T-helper 2 cell (primary cell): ENCODE measurements around the gene IKBKG.
"Not testable (repeated sequence)": the region's sequence is repeated elsewhere in the genome, so short reads cannot be mapped to it uniquely, and the experiment has no call there.

ENCODE experiments used
- DNase-seq, 5 experiments: peaks; one replicate each; pipeline versions ENCODE4 v3.0.0 to v3.0.0-alpha.2; 2012 to 2022
- total RNA-seq, 2 donors: gene quantifications; one replicate each; lab custom pipeline; 2026; lab: John Stamatoyannopoulos, UW

Gene IKBKG, protein sequence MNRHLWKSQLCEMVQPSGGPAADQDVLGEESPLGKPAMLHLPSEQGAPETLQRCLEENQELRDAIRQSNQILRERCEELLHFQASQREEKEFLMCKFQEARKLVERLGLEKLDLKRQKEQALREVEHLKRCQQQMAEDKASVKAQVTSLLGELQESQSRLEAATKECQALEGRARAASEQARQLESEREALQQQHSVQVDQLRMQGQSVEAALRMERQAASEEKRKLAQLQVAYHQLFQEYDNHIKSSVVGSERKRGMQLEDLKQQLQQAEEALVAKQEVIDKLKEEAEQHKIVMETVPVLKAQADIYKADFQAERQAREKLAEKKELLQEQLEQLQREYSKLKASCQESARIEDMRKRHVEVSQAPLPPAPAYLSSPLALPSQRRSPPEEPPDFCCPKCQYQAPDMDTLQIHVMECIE
- total RNA-seq, result 9.0 to 11.9 reads per million in 2 donors

DNA sequence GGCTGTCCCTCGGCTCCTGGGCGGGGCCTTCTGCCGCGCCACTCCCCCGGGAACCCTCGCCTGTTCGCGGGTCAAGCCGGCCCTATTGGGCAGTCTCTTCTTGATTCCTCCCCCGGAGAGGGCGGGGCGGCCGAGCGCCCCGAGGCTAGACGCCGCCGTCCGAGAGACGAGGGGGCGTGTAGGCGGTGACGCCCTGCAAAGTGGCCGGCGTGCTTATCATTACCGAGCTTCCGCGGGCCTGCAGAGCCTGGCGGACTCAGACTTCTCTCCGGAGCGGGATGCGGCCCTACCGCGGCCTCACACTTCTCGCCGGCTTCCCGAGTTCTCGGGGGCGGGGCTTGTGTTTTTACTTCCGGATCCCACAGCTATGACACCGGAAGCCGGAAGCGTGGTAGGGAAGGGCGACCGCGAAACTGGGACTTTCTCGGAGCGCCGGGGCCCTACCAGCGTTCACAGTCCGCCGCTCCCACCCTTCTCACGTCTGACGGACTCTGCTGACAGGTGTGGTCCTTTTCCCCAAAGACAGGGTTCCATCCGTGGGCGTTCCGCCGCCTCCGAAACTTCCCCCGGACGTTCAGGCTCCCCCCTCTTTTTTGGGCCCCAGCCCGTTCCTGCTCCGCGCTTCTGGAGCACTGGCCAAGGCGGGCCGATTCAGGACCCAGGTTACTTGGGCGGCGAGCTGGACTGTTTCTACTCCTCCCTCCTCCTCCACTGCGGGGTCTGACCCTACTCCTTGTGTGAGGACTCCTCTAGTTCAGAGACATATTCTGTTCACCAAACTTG, at the start of gene IKBKG:
Gene IKBKG, plus strand, starts transcription at position 376 of the 783 bp plus-strand sequence. CDS start 4,383 bp downstream, outside the sequence.
- DNase-seq, result peak; percentile 72 to 92 (median 82)

DNA sequence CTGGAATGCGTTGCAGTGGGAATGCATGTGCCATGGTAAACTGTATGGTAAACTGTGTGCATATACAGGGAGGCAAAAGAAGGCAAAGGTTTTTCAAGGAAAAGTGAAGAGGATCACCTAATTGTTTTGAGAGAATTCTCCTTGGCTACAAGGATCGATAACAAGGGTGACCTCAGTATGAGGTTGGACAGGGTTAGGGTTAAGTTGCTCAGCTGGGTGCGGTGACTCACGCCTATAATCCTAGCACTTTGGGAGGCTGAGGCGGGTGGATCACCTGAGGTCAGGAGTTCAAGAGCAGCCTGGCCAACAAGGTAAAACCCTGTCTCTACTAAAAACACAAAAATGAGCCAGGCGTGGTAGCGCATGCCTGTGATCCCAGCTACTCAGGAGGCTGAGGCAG, 46.0 kb upstream of the IKBKG start:
- DNase-seq, result not testable (repeated sequence)

DNA sequence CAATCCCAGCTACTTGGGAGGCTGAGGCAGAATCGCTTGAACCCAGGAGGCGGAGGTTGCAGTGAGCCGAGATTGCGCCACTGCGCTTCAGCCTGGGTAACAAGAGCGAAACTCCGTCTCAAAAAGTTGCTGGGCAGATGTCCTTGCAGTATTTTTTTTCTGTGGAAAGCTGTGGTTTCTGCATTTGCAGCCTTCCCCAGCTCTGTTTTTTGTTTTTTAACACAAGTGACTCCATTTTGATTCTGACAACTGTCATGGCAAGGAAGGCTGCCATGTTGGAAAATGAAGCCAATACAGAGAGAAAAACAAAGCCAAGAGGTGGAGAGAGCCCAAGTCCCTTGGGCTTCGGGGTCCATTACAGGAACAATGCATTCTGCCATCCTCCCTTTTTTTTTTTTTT, 45.3 kb upstream of the IKBKG start:
- no peak for DNase-seq

DNA sequence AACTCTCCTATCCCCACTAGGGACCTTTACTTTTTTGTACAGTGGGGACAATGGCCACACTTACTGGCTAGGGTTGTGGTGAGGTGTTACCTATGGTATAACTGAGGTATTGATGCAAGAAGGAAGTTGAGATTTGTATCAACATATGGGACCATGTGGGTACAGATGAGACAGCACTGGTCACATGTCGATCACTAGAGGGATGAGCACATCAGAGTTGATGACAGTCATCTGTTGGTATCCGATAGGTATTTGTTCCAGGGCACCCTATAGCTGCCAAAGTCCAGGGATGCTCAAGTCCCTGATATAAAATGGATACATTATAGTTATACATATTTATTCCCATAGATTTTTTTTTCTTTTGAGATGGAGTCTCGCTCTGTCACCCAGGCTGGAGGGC, 44.4 kb upstream of the IKBKG start:
- no peak for DNase-seq

DNA sequence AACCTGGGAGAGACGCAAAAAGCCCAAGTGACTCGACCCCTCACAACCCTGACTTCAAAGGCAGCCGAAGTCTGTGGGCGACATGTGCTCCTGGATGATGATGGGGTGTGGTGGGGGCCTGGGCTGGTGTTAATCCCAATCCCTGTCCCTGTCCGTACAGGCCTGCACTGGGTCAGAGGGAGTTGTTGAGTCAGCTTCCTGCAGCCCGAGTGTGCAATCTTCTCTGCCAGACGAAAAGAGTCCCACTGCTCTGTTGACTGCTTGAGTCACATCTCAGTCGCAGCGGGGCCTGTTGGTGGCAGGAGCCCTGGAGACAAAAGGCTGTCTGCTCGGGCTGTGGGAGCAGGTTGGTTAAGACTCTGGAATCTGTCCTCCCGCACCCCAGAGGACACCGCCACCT, 41.7 kb upstream of the IKBKG start:
- no peak for DNase-seq

DNA sequence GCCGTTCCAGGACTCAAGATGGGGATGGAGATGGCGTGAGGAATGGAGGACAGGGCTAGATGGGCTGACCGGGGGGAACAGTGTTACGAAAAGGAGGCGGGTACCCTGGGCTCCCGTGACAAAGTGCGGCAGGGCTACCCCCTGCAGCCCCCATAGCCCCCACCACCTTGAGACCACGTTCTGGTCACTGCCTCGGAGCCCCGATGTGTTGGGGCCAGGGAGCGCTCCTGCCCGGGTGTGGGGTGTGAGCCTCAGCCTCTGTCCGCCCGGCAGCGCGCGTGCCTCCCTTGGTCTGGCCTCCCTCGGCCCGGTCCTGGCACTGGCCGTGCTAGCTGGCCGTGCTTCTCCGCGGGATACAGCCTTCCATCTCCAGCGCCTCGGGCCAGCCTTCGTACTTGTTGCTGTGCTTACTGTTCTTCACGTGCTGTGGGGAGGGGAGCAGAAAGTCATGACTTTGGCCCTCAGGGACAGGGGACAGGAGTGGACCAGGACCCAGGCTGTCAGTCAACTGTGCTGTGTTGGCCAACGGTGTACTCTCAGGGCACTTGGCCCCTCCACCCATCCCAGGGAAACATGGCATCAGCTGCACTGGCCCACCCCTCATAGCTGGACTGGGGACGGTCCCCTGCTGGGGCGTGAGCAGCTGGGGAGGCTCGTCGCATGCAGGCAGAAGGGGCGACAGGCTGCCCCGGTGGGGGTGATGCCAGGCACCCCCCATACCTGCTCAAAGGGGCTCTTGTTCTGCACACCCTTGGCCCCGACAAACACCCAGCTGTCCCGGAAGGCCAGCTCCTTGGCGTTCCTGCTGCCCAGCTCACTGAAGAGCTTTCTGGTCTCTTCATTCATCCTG, 40.7 kb upstream of the IKBKG start:
- no peak for DNase-seq

DNA sequence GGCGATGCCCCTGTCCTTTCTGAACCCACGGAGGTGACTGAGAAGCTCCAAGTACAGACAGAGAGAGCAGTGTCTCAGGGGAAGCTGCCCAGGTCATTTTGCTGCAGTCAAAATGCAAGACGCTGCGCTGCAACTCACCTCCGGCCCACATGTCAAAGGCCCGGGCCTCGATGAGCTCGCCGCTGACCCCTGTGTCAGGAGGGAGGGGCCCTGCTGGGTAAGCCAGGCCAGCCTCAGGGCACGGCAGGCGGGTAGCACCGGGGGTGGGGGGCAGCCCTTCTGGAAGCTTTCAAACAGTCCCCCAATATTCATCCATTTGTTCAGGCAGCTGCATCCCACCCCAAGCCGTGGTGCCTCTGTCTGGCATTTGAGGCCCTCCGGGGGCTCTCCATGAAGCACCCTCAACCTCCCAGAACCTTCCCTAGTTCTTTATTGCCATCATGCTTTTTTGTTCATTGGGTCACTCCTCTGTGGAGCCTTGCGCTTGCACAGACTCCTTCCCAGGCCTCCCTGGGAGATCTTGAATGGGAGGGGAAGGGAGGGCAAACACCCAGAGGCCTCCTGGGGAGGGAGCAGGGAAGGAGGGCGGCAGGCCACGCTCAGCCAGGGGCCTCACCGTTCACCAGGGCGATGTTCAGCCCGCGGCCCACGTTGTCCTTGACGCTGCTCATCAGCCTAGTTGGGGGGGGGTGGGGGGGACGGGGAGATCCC, 39.6 kb upstream of the IKBKG start:
- no peak for DNase-seq

DNA sequence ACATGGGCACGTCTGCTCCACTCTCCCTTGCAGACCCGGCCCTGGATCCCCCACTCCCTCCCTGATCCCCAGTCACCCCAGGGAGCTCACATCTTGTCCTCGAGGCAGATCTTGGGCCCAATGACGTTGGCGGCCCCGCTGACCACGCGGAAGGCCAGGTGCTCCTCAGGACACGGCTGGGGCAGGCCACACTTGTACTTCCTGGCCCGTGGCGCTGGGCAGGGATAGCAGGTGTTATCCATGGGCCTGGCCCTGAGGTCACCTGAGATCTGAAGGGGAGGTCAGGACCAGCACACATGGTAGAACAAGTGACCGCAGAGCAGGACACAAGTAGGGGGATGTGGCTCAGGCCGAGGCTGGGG, 39.1 kb upstream of the IKBKG start:
- no peak for DNase-seq

DNA sequence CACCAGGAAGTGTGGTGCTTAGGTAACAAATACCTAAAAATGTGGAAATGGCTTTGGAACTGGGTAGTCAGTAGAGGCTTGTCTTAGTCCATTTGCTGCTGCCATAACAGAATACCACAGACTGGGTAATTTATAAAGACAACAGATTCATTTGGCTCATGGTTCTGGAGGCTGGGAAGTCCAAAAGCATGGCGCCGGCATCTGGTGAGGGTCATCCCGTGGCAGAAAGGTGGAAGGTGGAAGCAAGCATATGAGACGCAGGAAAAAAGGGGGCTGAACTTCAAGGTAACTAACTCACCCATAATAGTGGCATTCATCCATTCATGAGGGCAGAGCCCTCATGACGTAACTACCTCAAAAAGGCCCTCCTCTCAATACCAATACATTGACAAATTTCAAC, 38.0 kb upstream of the IKBKG start:
- DNase-seq, result no peak

DNA sequence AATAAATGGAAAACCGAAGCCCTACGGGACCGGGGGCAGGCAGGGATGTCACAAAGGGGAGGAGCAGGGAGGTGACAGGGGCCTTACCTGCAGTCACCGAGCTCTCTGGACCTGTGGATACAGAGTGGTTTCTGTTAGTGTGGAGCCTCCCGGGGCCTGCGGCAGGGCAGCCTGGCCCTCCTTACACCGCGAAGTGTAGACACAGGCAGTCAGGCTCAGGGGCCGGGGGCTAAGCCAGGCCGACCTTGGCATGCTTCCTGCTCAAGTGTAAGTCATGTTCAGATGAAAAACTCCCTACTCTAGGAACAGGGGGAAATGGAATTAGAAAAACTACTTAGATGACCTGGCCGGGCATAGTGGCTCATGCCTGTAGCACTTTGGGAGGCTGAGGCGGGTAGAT, 35.7 kb upstream of the IKBKG start:
- no peak for DNase-seq

DNA sequence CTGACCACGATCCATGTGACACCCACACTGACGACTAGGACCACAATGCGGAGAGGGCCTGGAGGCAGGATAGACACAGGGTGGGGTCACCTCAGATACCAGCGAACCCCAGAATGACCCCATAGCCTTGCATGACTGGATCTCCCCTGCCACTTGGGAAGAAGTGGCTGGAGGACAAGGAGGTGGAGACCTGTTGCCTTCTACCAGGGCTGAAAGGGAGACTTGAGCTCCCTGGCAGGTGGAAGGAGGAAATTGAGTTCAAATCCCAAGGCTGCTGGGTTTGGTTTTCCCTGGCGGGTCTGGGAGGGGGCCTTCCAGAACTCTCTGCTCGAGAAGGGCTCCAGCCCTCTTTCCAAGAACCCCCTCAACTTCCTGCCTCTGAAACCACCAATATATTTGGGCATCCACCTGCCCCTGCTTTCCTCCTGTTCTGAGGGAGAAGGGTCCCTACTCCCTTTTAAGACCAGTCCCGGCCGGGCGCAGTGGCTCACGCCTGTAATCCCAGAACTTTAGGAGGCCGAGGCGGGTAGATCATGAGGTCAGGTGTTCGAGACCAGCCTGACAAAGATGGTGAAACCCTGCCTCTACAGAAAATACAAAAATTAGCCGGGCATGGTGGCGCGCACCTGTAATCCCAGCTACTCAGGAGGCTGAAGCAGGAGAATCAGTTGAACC, 34.4 kb upstream of the IKBKG start:
- DNase-seq, result no peak

DNA sequence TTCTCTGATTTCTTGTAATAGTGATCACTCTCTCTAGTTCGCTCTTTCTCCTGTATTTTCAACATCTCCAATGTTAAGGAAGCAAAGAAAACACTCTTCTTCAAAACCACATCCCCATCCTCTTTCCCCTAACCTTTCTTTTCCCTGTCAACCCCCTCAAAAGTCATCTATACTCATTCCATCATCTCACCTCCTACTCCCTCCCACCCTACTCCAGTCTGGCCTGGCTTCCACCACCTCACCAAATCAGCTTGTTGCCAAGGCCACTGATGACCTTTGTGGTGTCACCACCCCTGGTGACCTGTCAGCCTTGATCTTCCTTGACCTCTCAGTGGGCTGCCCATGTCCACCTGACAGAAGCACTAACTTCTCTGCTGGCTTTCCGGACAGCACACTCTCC, 33.7 kb upstream of the IKBKG start:
- no peak for DNase-seq

DNA sequence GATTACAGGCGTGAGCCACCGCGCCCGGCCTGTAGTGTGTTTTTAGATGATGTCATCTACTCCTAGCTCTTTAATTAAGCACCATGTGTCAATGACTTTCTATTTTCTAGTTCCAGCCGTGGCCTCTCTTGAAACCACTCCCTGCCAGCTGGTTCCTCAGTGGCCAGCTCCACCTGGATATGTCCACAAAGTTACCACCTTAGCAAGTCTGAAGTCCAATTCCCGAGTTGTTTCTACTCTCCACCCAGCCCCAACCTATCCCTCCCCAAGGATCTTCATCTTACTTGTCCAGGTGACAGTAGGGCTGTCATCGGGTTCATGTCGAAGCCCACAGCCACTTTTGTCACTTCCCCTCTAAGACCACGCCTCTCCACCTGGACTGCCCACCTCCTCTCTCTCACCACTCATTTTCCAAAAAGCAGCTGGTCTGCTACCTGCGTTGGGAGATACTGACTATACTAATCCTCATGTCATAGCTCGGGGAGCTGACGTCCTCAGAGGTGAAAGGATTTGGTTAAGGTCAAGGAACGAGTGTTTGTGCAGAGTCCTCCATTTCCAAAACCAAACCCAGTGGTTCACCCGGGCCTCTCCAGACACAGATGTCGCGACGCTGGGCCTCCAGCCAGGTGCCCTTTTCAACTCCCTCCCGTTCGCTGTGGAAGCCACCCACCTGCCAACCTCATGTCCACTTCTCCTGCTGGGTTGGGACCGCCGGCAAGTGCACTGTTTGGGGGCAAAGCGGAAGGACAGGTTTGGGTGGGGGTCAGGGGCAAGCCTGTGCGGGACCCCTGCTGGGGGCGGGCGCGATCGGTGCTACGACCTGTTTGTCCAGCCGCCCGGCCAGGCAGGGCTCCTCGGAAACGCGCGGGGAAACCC, 32.1 kb upstream of the IKBKG start:
- peak in 1 of 5 experiments; percentile 56 for DNase-seq

DNA sequence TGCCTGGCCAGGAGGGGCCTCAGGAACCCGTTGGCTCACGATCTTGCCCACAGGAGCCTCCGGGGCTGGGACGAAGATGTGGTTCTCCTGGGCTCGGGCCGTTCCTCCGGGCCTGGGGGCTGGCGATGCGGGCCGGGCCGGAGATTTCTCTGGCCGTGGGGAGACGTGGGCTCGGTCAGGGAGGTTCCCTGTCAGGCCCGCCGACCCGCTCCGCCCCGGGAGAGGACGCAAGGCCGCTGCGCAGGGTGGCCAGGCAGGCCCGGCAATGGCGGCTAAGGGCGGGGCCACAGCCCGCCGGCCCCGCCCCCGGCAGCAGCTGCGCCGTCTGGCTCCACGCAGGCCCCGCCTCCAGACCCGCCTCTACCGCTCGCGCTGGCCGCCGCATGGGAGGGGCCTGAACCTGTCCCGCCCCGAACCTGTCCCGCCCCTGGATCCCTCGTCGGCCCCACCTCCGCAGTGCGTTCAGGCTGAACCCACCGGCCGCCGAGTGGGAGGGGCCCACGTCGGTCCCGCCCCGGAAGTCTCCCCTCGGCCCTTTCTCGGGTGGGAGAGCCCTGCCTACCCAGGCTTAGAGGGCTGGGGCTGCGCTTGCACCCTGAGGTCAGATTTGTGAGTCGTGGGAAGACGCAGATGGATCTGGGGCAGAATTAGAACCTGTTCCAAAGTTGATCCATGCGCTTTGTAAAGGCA, 31.3 kb upstream of the IKBKG start, which contains the start of gene FAM3A:
Gene FAM3A, minus strand, starts transcription at position 267 of the 690 bp plus-strand sequence. CDS start 460 bp downstream, outside the sequence.
- peak; percentile 84 to 88 (median 88) for DNase-seq

DNA sequence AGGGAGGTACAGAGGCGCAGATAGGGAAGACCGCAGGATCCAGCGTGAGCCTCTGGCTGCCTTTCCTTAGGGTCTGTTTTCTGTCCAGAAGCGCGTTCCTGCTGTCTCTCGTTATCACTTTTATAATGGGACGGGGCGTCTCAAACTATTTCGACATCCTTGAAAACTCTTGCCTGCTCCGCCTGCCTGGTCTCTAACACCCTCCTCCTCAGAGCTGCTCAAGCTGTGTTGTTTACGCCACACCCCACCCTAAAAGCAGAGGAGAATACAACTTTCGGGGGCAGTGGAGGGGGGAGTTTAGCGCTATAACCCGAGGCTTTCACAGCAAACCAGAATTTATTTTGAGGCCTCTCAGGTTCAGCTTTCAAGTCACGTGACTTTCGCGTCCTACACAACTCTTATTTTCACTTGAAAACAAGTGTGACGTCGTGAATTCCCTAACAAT, 30.7 kb upstream of the IKBKG start:
- peak in 1 of 5 experiments; percentile 48 for DNase-seq

DNA sequence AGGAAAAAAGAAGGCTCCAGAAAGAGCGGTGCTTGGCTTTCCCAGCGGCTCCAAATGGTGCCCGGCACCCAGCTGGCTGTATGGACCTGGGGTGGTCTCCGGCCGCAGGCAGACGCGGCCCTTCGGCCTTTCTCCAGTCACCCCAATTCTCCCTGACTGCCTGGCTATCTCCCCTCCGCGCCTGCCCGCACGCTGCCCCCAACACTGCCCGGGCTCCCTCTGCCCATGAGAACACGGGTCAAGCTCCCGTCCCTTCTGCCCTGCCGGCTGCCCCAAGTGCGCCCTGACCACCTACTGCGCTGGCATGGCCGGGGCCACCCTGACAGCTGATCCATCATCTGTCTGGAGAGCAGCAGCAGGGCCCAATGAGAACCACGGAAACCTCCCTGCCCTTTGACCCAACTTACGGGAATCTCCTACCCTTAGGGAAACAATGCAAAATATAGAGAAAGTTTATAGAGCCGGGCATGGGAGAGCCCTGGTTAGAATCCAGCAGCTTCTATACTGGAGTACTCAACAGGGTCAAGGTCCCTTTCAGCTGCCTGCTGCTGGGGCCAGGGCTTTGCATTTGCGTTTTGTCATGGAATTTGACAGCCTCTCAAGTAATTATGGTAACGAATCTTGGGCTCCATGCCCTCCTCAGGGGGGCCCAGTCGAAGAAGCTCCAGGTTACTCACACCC, 30.2 kb upstream of the IKBKG start:
- no peak for DNase-seq

DNA sequence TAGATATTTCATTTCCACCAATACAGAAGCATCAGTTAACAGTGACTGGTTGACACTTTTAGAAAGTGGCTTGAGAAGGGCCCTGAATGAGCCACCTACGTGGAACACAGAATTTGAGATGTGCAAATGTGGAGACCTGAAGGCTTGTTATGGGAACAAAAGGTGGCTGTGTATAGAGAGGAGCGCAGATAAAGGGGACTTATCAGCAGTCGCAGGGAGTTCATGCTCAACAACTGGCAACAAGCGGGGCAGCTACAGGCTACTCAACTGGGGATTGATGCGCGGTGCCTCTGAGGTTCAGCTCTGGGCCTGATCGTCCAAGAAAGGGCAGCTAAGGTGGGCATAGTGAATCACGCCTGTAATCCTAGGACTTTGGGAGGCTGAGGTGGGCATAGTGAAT, 28.0 kb upstream of the IKBKG start:
- no peak for DNase-seq

DNA sequence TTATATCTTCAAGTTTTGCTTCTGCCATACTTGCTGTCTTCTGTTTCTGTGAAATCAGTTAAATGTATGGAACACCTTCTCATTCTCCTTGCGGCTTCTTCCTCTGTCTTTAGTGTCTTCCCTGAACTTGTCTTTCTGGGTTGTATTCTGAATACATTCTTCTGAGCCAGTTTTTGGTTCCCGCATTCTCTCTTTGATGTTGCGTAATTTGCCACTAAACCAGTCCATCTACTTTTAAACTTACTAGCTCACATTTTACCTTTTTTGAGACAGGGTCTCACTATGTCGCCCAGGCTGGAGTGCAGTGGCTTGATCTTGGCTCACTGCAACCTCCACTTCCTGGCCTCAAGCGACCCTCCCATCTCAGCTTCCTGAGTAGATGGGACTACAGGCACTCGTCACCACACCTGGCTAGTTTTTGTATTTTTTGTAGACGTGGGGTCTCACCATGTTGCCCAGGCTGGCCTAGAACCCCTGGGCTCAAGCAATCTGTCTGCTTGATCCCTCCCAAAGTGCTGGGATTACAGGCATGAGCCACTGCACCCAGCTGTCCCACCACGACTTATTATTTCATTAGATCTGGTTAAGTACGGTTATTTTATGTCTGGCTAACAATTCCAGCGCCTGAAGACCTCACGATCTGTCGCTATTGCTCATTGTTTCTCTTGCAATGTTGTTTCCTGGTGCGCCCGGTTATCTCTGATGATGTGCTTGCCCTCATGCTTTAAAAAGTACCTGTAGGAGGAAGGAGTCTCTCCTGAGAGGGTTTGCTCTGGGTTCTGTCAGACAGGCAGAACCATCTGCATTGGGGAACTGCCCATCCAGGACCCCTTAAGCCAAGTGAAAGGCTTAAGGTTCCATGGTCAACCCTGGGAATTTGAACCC, 21.6 kb upstream of the IKBKG start:
- no peak for DNase-seq
